ENCODE results near the gene CCL26. TPM values are rescaled to one million over a fixed set of nuclear protein-coding genes. Genes with fewer than 3 reads are reported as not detected.

The CCL26 gene
- total and polyA plus RNA-seq, 12 donors: 0.55 to 2.0 (median 0.98) TPM; not detected in 5

DNA sequence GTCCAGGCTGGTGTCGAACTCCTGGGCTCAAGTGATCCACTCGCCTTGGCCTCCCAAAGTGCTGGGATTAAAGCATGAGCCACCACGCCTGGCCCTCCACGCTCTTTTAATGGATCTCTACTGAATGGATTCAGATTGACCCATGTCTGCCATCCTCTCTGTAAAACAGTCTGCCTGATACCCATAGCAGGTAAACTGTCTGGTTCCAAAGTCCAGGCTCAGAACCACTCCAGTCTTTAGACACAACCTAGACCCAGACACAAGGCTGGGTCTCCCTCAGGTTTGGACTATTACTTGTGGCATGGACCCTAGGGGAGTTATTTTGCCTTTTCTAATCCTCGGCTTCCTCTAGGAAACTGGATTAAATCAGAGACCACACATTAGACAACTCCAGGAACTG, 52.4 kb downstream of the CCL26 start:
- TF ChIP-seq, protein P1, sequence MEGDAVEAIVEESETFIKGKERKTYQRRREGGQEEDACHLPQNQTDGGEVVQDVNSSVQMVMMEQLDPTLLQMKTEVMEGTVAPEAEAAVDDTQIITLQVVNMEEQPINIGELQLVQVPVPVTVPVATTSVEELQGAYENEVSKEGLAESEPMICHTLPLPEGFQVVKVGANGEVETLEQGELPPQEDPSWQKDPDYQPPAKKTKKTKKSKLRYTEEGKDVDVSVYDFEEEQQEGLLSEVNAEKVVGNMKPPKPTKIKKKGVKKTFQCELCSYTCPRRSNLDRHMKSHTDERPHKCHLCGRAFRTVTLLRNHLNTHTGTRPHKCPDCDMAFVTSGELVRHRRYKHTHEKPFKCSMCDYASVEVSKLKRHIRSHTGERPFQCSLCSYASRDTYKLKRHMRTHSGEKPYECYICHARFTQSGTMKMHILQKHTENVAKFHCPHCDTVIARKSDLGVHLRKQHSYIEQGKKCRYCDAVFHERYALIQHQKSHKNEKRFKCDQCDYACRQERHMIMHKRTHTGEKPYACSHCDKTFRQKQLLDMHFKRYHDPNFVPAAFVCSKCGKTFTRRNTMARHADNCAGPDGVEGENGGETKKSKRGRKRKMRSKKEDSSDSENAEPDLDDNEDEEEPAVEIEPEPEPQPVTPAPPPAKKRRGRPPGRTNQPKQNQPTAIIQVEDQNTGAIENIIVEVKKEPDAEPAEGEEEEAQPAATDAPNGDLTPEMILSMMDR (IDR thresholded peaks at IDR 0.05): no peak
- DNase-seq (no peak), ATAC-seq (no peak)
- Histone ChIP-seq H3K27ac (no peak overlapping the region), H3K4me1 (peaks cover 0 to 25% (median 9%) of the 10 kb centered on the region in 9 donors), H3K36me3 (peaks cover 0 to 7% (median 0%) of the 10 kb centered on the region in 9 donors), H3K27me3 (no peaks in the 10 kb centered on the region), H3K9me3 (no peaks in the 10 kb centered on the region), H3K4me3 (no peak overlapping the region)
- intact Hi-C loops (cut with DNase I): loop anchor here in 2 of 10 donors (5.0 to 10.0 kb wide), 2 partner anchors 48 to 65 kb away; no protein-coding TSS in a partner anchor
- 97 to 98% methylated on average over 5 of the region's 5 CpGs for WGBS, 2 donors

Other genes with a start within 250 kb of the CCL26 start
- gene HIP1, start 33.3 kb downstream of the CCL26 start, total RNA-seq: 10 to 100 TPM; 16.4 to 32.4 (median 25.6) TPM
- gene HIP1, start 33.3 kb downstream of the CCL26 start, polyA plus RNA-seq: 1 to 10 TPM; 7.0 to 7.4 TPM
- 1 to 10 TPM in 2 of 10 donors, under 1 TPM in 3, not detected in 5; 0.46 to 1.9 (median 0.72) TPM for gene CCL24, start 41.6 kb upstream of the CCL26 start, total RNA-seq
- under 1 TPM in 1 of 2 donors, not detected in 1; 0.13 TPM for gene CCL24, start 41.6 kb upstream of the CCL26 start, polyA plus RNA-seq
- gene RHBDD2, start 106.8 kb upstream of the CCL26 start, total RNA-seq: 10 to 100 TPM; 20.8 to 39.7 (median 27.4) TPM
- 10 to 100 TPM; 28.9 to 48.1 TPM for gene RHBDD2, start 106.8 kb upstream of the CCL26 start, polyA plus RNA-seq
- 100 to 1,000 TPM in 1 of 10 donors, 10 to 100 TPM in 9; 37.3 to 203 (median 59.3) TPM for gene POR, start 142.9 kb upstream of the CCL26 start, total RNA-seq
- 100 to 1,000 TPM; 104 to 185 TPM for gene POR, start 142.9 kb upstream of the CCL26 start, polyA plus RNA-seq
- 100 to 1,000 TPM; 132 to 192 (median 149) TPM for gene TMEM120A, start 222.4 kb upstream of the CCL26 start, total RNA-seq
- gene TMEM120A, start 222.4 kb upstream of the CCL26 start, polyA plus RNA-seq: 100 to 1,000 TPM; 179 to 220 TPM

Data from heart right ventricle (tissue), 16 donors.